Gastroesophageal sphincter (tissue), 3 donors: Measurements from ENCODE around the gene AIG1.

Experiments
- CTCF ChIP-seq, 4 experiments: fragments of 200-600 bp in 2 of 4; fragments of 450-650 bp in 2 of 4; sonication (generic) in 1 of 4; IDR thresholded peaks; one replicate each; pipeline ENCODE4 v1.5.1; 2017 to 2019; ENCODE audit warnings: antibody characterized with exemption in 4 of 4, mild to moderate bottlenecking in 2 of 4, moderate library complexity in 2 of 4
- EP300 ChIP-seq: sonication (generic); formaldehyde crosslinking; IDR thresholded peaks from one replicate; pipeline ENCODE4 v1.6.1; 2017; ENCODE audit warnings: antibody characterized with exemption, mild to moderate bottlenecking
- POLR2A ChIP-seq, 2 donors: fragments of 450-650 bp; IDR thresholded peaks; one replicate each; pipeline ENCODE4 v1.6.1; 2017; ENCODE audit warnings: antibody characterized with exemption in 2 of 2, mild to moderate bottlenecking in 2 of 2, moderate library complexity in 1 of 2

- no peak for TF ChIP-seq CTCF (IDR thresholded peaks at IDR 0.05)
- TF ChIP-seq POLR2A (IDR thresholded peaks at IDR 0.05), result no peak
- no peak for TF ChIP-seq EP300
Observed at GRCh38 chr6:143111443-143111842, 50.8 kb downstream of the AIG1 start.
